Activated CD4-positive, alpha-beta T cell treated with anti-CD3 and anti-CD28 coated beads for 36 hours (primary cell): ENCODE data around the gene RNU5B-1. TPM values are rescaled to one million over a fixed set of nuclear protein-coding genes. Genes with fewer than 3 reads are reported as not detected.
"Not testable (repeated sequence)": the region's sequence is repeated elsewhere in the genome, so short reads cannot be mapped to it uniquely, and the experiment has no call there.

Experiments
- ATAC-seq: fragments of 200-7000 bp; cut with Tn5 transposase; one replicate; pipeline ENCODE4 v1.10.0; 2021; ENCODE audit warnings: mild to moderate bottlenecking, moderate library complexity
- CTCF ChIA-PET: fragments of 350-600 bp; sonication (Branson Sonifier 250); formaldehyde crosslinking; loops from one replicate; lab custom pipeline; 2021; ENCODE audit warnings: antibody characterized with exemption; lab: Charles Lee
- POLR2A ChIA-PET: fragments of 350-600 bp; sonication (Branson Sonifier 250); formaldehyde crosslinking; loops from one replicate; lab custom pipeline; 2021; ENCODE audit warnings: antibody characterized with exemption, inconsistent platforms; lab: Charles Lee
- DNase-seq: peaks from one replicate; pipeline ENCODE4 v3.0.0-alpha.2; 2020
- H3K27ac Mint-ChIP-seq: one replicate; pipeline ENCODE4 v1.8.0; 2021; ENCODE audit warnings: mixed read lengths
- H3K27me3 Mint-ChIP-seq: one replicate; pipeline ENCODE4 v1.8.0; 2021; ENCODE audit warnings: mixed read lengths
- H3K36me3 Mint-ChIP-seq: one replicate; pipeline ENCODE4 v1.8.0; 2021; ENCODE audit warnings: low read depth, mixed read lengths
- H3K4me1 Mint-ChIP-seq: one replicate; pipeline ENCODE4 v1.8.0; 2021; ENCODE audit warnings: mixed read lengths
- H3K4me3 Mint-ChIP-seq: one replicate; pipeline ENCODE4 v1.8.0; 2021; ENCODE audit warnings: mild to moderate bottlenecking, moderate library complexity, mixed read lengths
- H3K9me3 Mint-ChIP-seq: one replicate; pipeline ENCODE4 v1.8.0; 2021; ENCODE audit warnings: low read depth, mixed read lengths
- intact Hi-C, 2 experiments: fragments of 100-400 bp; cut with DNase I in 1 of 2; cut with micrococcal nuclease in 1 of 2; formaldehyde crosslinking; loops; one replicate each; pipeline versions ENCODE4 v1.14.2 to v1.15.1; 2022 to 2024; cut with DNase I, micrococcal nuclease
- total RNA-seq, 2 experiments: library from RNA; stranded (reverse); gene quantifications; one replicate each; pipeline ENCODE4 v1.2.3, GENCODE V29; 2021

RNU5B-1 gene
- total RNA-seq, 2 experiments from 2014 or later: not detected

DNA sequence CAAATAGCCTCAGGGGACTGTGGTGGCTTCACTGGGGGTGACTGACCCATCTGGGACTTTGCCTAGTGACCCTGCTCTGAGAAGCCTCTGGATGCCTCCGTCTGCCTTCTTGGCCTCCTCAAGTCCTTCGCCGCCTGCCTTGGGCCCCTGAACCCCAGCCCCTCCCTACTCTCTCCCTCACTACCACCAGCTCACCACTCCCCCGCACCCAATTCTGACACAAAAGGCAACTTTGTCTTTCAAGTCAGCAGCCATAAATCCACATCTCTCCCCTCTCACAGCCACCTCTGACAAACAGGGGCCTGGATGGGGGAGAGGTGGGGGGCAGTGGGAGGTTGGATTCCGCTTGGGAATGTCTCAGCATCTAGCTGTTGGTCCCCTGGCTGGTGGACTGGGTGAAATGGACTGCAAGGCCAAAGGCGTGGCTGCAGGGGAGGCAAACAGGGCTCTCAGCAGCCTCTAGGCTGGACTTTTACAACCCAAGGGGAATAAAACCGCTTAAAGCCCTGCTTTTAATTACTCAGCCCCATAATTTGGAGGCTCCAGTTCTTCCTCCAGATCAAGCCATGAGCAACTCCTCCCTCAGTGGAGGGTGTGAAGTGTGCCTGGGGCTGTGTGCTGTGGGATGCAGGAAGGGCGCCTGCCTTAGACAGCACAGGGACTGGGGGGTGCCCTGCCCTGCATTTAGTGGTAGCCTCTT lies 39.9 kb downstream of the RNU5B-1 start:
- Mint-ChIP-seq H3K27me3 (peaks cover 2% of the 10 kb centered on the region), H3K4me1 (no peaks in the 10 kb centered on the region), H3K9me3 (no peaks in the 10 kb centered on the region), H3K27ac (no peak overlapping the region), H3K36me3 (no peaks in the 10 kb centered on the region), H3K4me3 (no peak overlapping the region)
- DNase-seq (no peak), ATAC-seq (no peak)
- intact Hi-C loops: no loop called here
- CTCF ChIA-PET: no interaction called here
- POLR2A ChIA-PET: no interaction called here

GRCh38 chr15:65344914-65345275 lies 40.4 kb downstream of the RNU5B-1 start:
- intact Hi-C loops: no loop called here

GRCh38 chr15:65346856-65347598 lies 42.5 kb downstream of the RNU5B-1 start:
- Mint-ChIP-seq H3K27me3 (peaks cover 5% of the 10 kb centered on the region), H3K36me3 (no peaks in the 10 kb centered on the region), H3K9me3 (peaks cover 2% of the 10 kb centered on the region), H3K4me1 (no peaks in the 10 kb centered on the region), H3K27ac (no peak overlapping the region), H3K4me3 (no peak overlapping the region)
- CTCF ChIA-PET: no interaction called here
- DNase-seq: no peak
- ATAC-seq: no peak
- intact Hi-C loops: no loop called here
- POLR2A ChIA-PET: no interaction called here

More at GRCh38 chr15:65344914-65345275, 40.4 kb downstream of the RNU5B-1 start:
- H3K27ac Mint-ChIP-seq: no peak overlapping the region
- H3K9me3 Mint-ChIP-seq: no peaks in the 10 kb centered on the region
- no peaks in the 10 kb centered on the region for H3K36me3 Mint-ChIP-seq
- no peak overlapping the region for H3K4me3 Mint-ChIP-seq
- ATAC-seq: no peak
- DNase-seq: no peak
- CTCF ChIA-PET: interaction anchor here (0.6 kb wide), 1 partner anchor 25 kb away, joined by 4 read pairs; no protein-coding TSS in a partner anchor
- H3K4me1 Mint-ChIP-seq: no peaks in the 10 kb centered on the region
- peaks cover 4% of the 10 kb centered on the region for H3K27me3 Mint-ChIP-seq
- POLR2A ChIA-PET: no interaction called here

- DNase-seq, intact Hi-C loops, H3K36me3 Mint-ChIP-seq, H3K9me3 Mint-ChIP-seq, H3K27ac Mint-ChIP-seq, H3K27me3 Mint-ChIP-seq, CTCF ChIA-PET, POLR2A ChIA-PET, ATAC-seq, H3K4me1 Mint-ChIP-seq, H3K4me3 Mint-ChIP-seq: not testable (repeated sequence)
Measured at GRCh38 chr15:65347756-65348155, 43.3 kb downstream of the RNU5B-1 start.

- Mint-ChIP-seq H3K27me3 (peaks cover 18% of the 10 kb centered on the region), H3K4me3 (no peak overlapping the region), H3K9me3 (peaks cover 6% of the 10 kb centered on the region), H3K4me1 (no peaks in the 10 kb centered on the region), H3K27ac (no peak overlapping the region), H3K36me3 (no peaks in the 10 kb centered on the region)
- POLR2A ChIA-PET: interaction anchor here (0.8 kb wide), 1 partner anchor 45 kb away, joined by 3 read pairs; the partner anchor contains the start of gene RNU5B-1
- intact Hi-C loops: no loop called here
- DNase-seq: no peak
- no peak for ATAC-seq
- CTCF ChIA-PET: interaction anchor here (1.0 to 1.2 kb wide), 2 partner anchors 11 to 14 kb away, joined by 3 to 5 read pairs; no protein-coding TSS in a partner anchor
Measured at GRCh38 chr15:65349338-65349737, 44.9 kb downstream of the RNU5B-1 start.

- H3K4me3 Mint-ChIP-seq, ATAC-seq, DNase-seq, H3K36me3 Mint-ChIP-seq, H3K9me3 Mint-ChIP-seq, intact Hi-C loops, H3K4me1 Mint-ChIP-seq, H3K27ac Mint-ChIP-seq: not testable (repeated sequence)
- POLR2A ChIA-PET: interaction anchor here (0.9 kb wide), 1 partner anchor 47 kb away, joined by 3 read pairs; the partner anchor contains the start of gene RNU5B-1
- H3K27me3 Mint-ChIP-seq: peaks cover 33% of the 10 kb centered on the region
- CTCF ChIA-PET: interaction anchor here (0.8 to 1.1 kb wide), 2 partner anchors 13 to 24 kb away, joined by 4 to 5 read pairs; no protein-coding TSS in a partner anchor
Measured at GRCh38 chr15:65351972-65352371, 47.5 kb downstream of the RNU5B-1 start.

Other genes starting within 250 kb of the RNU5B-1 start
- not detected for gene RASL12, start 236.7 kb upstream of the RNU5B-1 start, total RNA-seq
- not detected for gene KBTBD13, start 227.9 kb upstream of the RNU5B-1 start, total RNA-seq
- gene UBAP1L, start 189.5 kb upstream of the RNU5B-1 start, total RNA-seq: 1 to 10 TPM; 2.7 to 3.2 TPM
- gene PDCD7, start 170.9 kb upstream of the RNU5B-1 start, total RNA-seq: 10 to 100 TPM; 16.6 to 24.8 TPM
- 10 to 100 TPM; 65.2 to 73.7 TPM for gene CLPX, start 119.3 kb upstream of the RNU5B-1 start, total RNA-seq
- not detected for gene CILP, start 93.2 kb upstream of the RNU5B-1 start, total RNA-seq
- 10 to 100 TPM; 17.9 to 20.1 TPM for gene PARP16, start 17.8 kb upstream of the RNU5B-1 start, total RNA-seq
- not detected for gene RNU5A-1, start 8.6 kb upstream of the RNU5B-1 start, total RNA-seq
- not detected for gene IGDCC3, start 73.3 kb downstream of the RNU5B-1 start, total RNA-seq
- under 1 TPM; 0.16 to 0.18 TPM for gene IGDCC4, start 118.3 kb downstream of the RNU5B-1 start, total RNA-seq
- gene DPP8, start 213.0 kb downstream of the RNU5B-1 start, total RNA-seq: 10 to 100 TPM; 25.8 to 26.4 TPM
- 10 to 100 TPM; 23.4 to 27.3 TPM for gene HACD3, start 225.8 kb downstream of the RNU5B-1 start, total RNA-seq